SJSA1 (cell line): ENCODE measurements around the gene PLEKHN1. TPM values are rescaled to one million over a fixed set of nuclear protein-coding genes. Genes with fewer than 3 reads are reported as not detected.

Source experiments
- DNase-seq, 2 experiments: peaks; one replicate each; pipeline ENCODE4 v3.0.0-alpha.2; 2015 to 2020; ENCODE audit warnings: low spot score in 2 of 2, low read depth in 1 of 2
- H3K27ac ChIP-seq: fragments of 250-450 bp; sonication (Bioruptor Pico); 2 replicates; pipeline ENCODE4 v1.5.1; 2020; ENCODE audit warnings: mild to moderate bottlenecking, moderate library complexity
- H3K27me3 ChIP-seq: fragments of 250-450 bp; sonication (Bioruptor Pico); replicated peaks from 2 replicates; pipeline ENCODE4 v1.5.1; 2020; ENCODE audit warnings: mild to moderate bottlenecking, moderate library complexity
- H3K36me3 ChIP-seq: fragments of 250-450 bp; sonication (Bioruptor Pico); 2 replicates; pipeline ENCODE4 v1.5.1; 2020; ENCODE audit warnings: mild to moderate bottlenecking
- H3K4me1 ChIP-seq: fragments of 250-450 bp; sonication (Bioruptor Pico); replicated peaks from 2 replicates; pipeline ENCODE4 v1.6.1; 2021; ENCODE audit warnings: mild to moderate bottlenecking
- H3K4me3 ChIP-seq: fragments of 250-450 bp; sonication (Bioruptor Pico); 2 replicates; pipeline ENCODE4 v1.5.1; 2020; ENCODE audit warnings: mild to moderate bottlenecking
- H3K9me3 ChIP-seq: fragments of 250-450 bp; sonication (Bioruptor Pico); replicated peaks from 2 replicates; pipeline ENCODE4 v1.5.1; 2020; ENCODE audit warnings: mild to moderate bottlenecking
- total RNA-seq: library from RNA; depleted of rRNA; stranded (reverse); fragments of >200 nt; shearing (Covaris generic); gene quantifications from 2 replicates; pipeline ENCODE4 v1.2.3, GENCODE V29; 2014

Gene PLEKHN1
- total RNA-seq, 1 experiment from 2014 or later = 0.34 TPM

GRCh38 chr1:934991-935750 is 31.1 kb upstream of the PLEKHN1 start:
- no peak for DNase-seq
- Histone ChIP-seq H3K4me3 (no peak overlapping the region), H3K4me1 (peaks cover 47% of the 10 kb centered on the region), H3K27ac (no peak overlapping the region), H3K27me3 (no peaks in the 10 kb centered on the region), H3K9me3 (no peaks in the 10 kb centered on the region), H3K36me3 (peaks cover 47% of the 10 kb centered on the region)

- Histone ChIP-seq H3K4me3 (no peak overlapping the region), H3K9me3 (peaks cover 4% of the 10 kb centered on the region), H3K27me3 (no peaks in the 10 kb centered on the region), H3K4me1 (peaks cover 52% of the 10 kb centered on the region), H3K36me3 (peaks cover 46% of the 10 kb centered on the region), H3K27ac (no peak overlapping the region)
- peak; percentile 77 to 93 for DNase-seq
These were observed 30.5 kb upstream of the PLEKHN1 start for GRCh38 chr1:935751-936231.

GRCh38 chr1:936348-937264 is 29.7 kb upstream of the PLEKHN1 start:
- Histone ChIP-seq H3K4me3 (no peak overlapping the region), H3K27ac (no peak overlapping the region), H3K27me3 (no peaks in the 10 kb centered on the region), H3K4me1 (peaks cover 58% of the 10 kb centered on the region), H3K9me3 (peaks cover 5% of the 10 kb centered on the region), H3K36me3 (peaks cover 47% of the 10 kb centered on the region)
- no peak for DNase-seq

GRCh38 chr1:937521-937920 is 28.8 kb upstream of the PLEKHN1 start:
- Histone ChIP-seq H3K27ac (peak overlapping the region; percentile 25; the same call in 1 of the 2 replicates), H3K36me3 (peaks cover 49% of the 10 kb centered on the region), H3K9me3 (peaks cover 5% of the 10 kb centered on the region), H3K4me1 (peaks cover 64% of the 10 kb centered on the region), H3K4me3 (no peak overlapping the region; the same call in 1 of the 2 replicates), H3K27me3 (no peaks in the 10 kb centered on the region)
- no peak for DNase-seq

GRCh38 chr1:938088-938683 is 28.1 kb upstream of the PLEKHN1 start:
- DNase-seq = peak; percentile 96 to 98
- Histone ChIP-seq H3K36me3 (peaks cover 52% of the 10 kb centered on the region), H3K4me3 (peak overlapping the region; percentile 63), H3K4me1 (peaks cover 70% of the 10 kb centered on the region), H3K27me3 (no peaks in the 10 kb centered on the region), H3K9me3 (peaks cover 7% of the 10 kb centered on the region), H3K27ac (peak overlapping the region; percentile 25; the same call in 1 of the 2 replicates)

- Histone ChIP-seq H3K27ac (peak overlapping the region; percentile 32), H3K9me3 (peaks cover 9% of the 10 kb centered on the region), H3K4me1 (peaks cover 78% of the 10 kb centered on the region), H3K27me3 (no peaks in the 10 kb centered on the region), H3K36me3 (peaks cover 57% of the 10 kb centered on the region), H3K4me3 (peak overlapping the region; percentile 63)
- DNase-seq = no peak
These were observed 27.4 kb upstream of the PLEKHN1 start for GRCh38 chr1:938711-939489.

- no peaks in the 10 kb centered on the region for H3K27me3 ChIP-seq
- peak in 1 of 2 experiments; percentile 67 for DNase-seq
- H3K9me3 ChIP-seq = peaks cover 10% of the 10 kb centered on the region
- peaks cover 65% of the 10 kb centered on the region for H3K36me3 ChIP-seq
- H3K4me3 ChIP-seq = peak overlapping the region; percentile 63
- peaks cover 85% of the 10 kb centered on the region for H3K4me1 ChIP-seq
- H3K27ac ChIP-seq = peak overlapping the region; percentile 32
These were observed 26.7 kb upstream of the PLEKHN1 start for GRCh38 chr1:939511-940106.

- H3K9me3 ChIP-seq = peaks cover 10% of the 10 kb centered on the region
- H3K4me1 ChIP-seq = peaks cover 85% of the 10 kb centered on the region
- H3K27me3 ChIP-seq = no peaks in the 10 kb centered on the region
- H3K27ac ChIP-seq = peak overlapping the region; percentile 69
- DNase-seq = peak; percentile 92 to 96
- peaks cover 72% of the 10 kb centered on the region for H3K36me3 ChIP-seq
- H3K4me3 ChIP-seq = peak overlapping the region; percentile 63
These were observed 25.9 kb upstream of the PLEKHN1 start for GRCh38 chr1:940107-941014.

GRCh38 chr1:941015-941587 is 25.2 kb upstream of the PLEKHN1 start:
- peaks cover 10% of the 10 kb centered on the region for H3K9me3 ChIP-seq
- H3K4me3 ChIP-seq = peak overlapping the region; percentile 63
- H3K27me3 ChIP-seq = no peaks in the 10 kb centered on the region
- peak overlapping the region; percentile 69 for H3K27ac ChIP-seq
- H3K36me3 ChIP-seq = peaks cover 79% of the 10 kb centered on the region
- DNase-seq = no peak
- H3K4me1 ChIP-seq = peaks cover 78% of the 10 kb centered on the region

- Histone ChIP-seq H3K27me3 (no peaks in the 10 kb centered on the region), H3K36me3 (peaks cover 82% of the 10 kb centered on the region), H3K4me3 (peak overlapping the region; percentile 63), H3K9me3 (peaks cover 10% of the 10 kb centered on the region), H3K27ac (peak overlapping the region; percentile 89), H3K4me1 (peaks cover 73% of the 10 kb centered on the region)
- peak; percentile 98 to 99 for DNase-seq
These were observed 24.5 kb upstream of the PLEKHN1 start for GRCh38 chr1:941588-942383.

- Histone ChIP-seq H3K36me3 (peaks cover 85% of the 10 kb centered on the region), H3K27ac (peak overlapping the region; percentile 89), H3K4me1 (peaks cover 70% of the 10 kb centered on the region), H3K4me3 (peak overlapping the region; percentile 63), H3K9me3 (peaks cover 10% of the 10 kb centered on the region), H3K27me3 (no peaks in the 10 kb centered on the region)
- DNase-seq = peak in 1 of 2 experiments; percentile 73
These were observed 23.9 kb upstream of the PLEKHN1 start for GRCh38 chr1:942411-942821.
